K562 (cell line): ENCODE measurements around the gene USP20. TPM values are rescaled to one million over a fixed set of nuclear protein-coding genes. Genes with fewer than 3 reads are reported as not detected.

Source experiments
- ARID1B ChIP-seq: fragments of 450-650 bp; IDR thresholded peaks from 2 replicates; pipeline ENCODE4 v1.6.1; 2016; ENCODE audit warnings: antibody characterized with exemption, mild to moderate bottlenecking, inconsistent platforms
- ATF4 ChIP-seq: fragments of 450-650 bp; formaldehyde crosslinking; IDR thresholded peaks from 2 replicates; pipeline ENCODE4 v1.4.0; 2022; ENCODE audit warnings: mild to moderate bottlenecking, moderate library complexity
- CAMTA2 ChIP-seq: fragments of 250-450 bp; sonication (Bioruptor Pico); conservative IDR thresholded peaks from 2 replicates; pipeline ENCODE4 v1.5.1; 2022
- CBX8 ChIP-seq: fragments of 200-600 bp; sonication (generic); IDR thresholded peaks from 2 replicates; pipeline ENCODE4 v1.6.1; 2012; ENCODE audit warnings: borderline replicate concordance, mixed run types, low read depth, mild to moderate bottlenecking, moderate library complexity, mixed read lengths, low read length, control low read depth, inconsistent platforms; ENCODE audit not compliant: poor library complexity, severe bottlenecking; ENCODE audit errors: extremely low read depth
- DEAF1 ChIP-seq: fragments of 450-650 bp; formaldehyde crosslinking; IDR thresholded peaks from 2 replicates; pipeline ENCODE4 v1.4.0; 2020; ENCODE audit warnings: mild to moderate bottlenecking, moderate library complexity
- KLF13 ChIP-seq: fragments of 450-650 bp; IDR thresholded peaks from 2 replicates; pipeline ENCODE4 v1.6.1; 2016; ENCODE audit warnings: missing genetic modification characterization, low read depth, mild to moderate bottlenecking, missing compliant biosample characterization, moderate library complexity, borderline replicate concordance
- PTTG1 ChIP-seq: fragments of 450-650 bp; IDR thresholded peaks from 2 replicates; pipeline ENCODE4 v1.6.1; 2016; ENCODE audit warnings: low read depth, mild to moderate bottlenecking, missing genetic modification characterization, missing compliant biosample characterization
- TBP ChIP-seq: optimal IDR thresholded peaks from 2 replicates; pipeline ENCODE3; 2011; ENCODE audit warnings: low read depth, low read length, improper control_type of control experiment
- ZNF431 ChIP-seq: sonication (generic); formaldehyde crosslinking; IDR thresholded peaks from 2 replicates; pipeline ENCODE4 v1.8.0; 2022; ENCODE audit warnings: mild to moderate bottlenecking, missing genetic modification reagents
- polyA plus RNA-seq, 8 experiments: library from polyadenylated mRNA; depleted of rRNA in 4 of 8; stranded (reverse) in 5 of 8; unstranded in 3 of 8; fragments of >200 nt; fragmentation: Nextera tagmentation in 2 of 8; fragmentation: Illumina TruSeq in 1 of 8; extraction: Ambion mirVana in 2 of 8; extraction: Trizol in 1 of 8; gene quantifications; 2 replicates each; pipeline versions ENCODE4 v1.2.1 to v1.2.3, GENCODE V29; 2011 to 2014; ENCODE audit warnings: inconsistent platforms in 1 of 8, missing spikeins in 1 of 8
- total RNA-seq, 7 experiments: library from RNA; depleted of rRNA in 6 of 7; stranded (reverse); fragments of >200 nt in 6 of 7; fragmentation: Illumina TruSeq in 2 of 7; extraction: Trizol in 2 of 7; gene quantifications; 2 replicates each; pipeline versions ENCODE4 v1.2.1 to v1.2.3, GENCODE V29; 2011 to 2021; ENCODE audit warnings: low replicate concordance in 1 of 7
- TF ChIP-seq, protein P1 (sequence below), 2 experiments: fragments of 450-650 bp in 1 of 2; sonication (generic) in 1 of 2; formaldehyde crosslinking in 1 of 2; IDR thresholded peaks; 2 replicates each; pipeline versions ENCODE4 v1.7.1 to v1.9.0; 2016 to 2022; ENCODE audit warnings: inconsistent platforms in 1 of 2, mild to moderate bottlenecking in 1 of 2, missing genetic modification reagents in 1 of 2
- TF ChIP-seq, protein P2 (sequence below): sonication (generic); formaldehyde crosslinking; IDR thresholded peaks from 2 replicates; pipeline ENCODE4 v1.9.0; 2022; ENCODE audit warnings: mild to moderate bottlenecking, missing genetic modification reagents

Gene USP20
- total and polyA plus RNA-seq, 9 of the 15 experiments (the other 6 are each of a cell fraction or from before 2014, with no cell fraction given), result 1.9 to 136 (median 49.1) TPM

DNA sequence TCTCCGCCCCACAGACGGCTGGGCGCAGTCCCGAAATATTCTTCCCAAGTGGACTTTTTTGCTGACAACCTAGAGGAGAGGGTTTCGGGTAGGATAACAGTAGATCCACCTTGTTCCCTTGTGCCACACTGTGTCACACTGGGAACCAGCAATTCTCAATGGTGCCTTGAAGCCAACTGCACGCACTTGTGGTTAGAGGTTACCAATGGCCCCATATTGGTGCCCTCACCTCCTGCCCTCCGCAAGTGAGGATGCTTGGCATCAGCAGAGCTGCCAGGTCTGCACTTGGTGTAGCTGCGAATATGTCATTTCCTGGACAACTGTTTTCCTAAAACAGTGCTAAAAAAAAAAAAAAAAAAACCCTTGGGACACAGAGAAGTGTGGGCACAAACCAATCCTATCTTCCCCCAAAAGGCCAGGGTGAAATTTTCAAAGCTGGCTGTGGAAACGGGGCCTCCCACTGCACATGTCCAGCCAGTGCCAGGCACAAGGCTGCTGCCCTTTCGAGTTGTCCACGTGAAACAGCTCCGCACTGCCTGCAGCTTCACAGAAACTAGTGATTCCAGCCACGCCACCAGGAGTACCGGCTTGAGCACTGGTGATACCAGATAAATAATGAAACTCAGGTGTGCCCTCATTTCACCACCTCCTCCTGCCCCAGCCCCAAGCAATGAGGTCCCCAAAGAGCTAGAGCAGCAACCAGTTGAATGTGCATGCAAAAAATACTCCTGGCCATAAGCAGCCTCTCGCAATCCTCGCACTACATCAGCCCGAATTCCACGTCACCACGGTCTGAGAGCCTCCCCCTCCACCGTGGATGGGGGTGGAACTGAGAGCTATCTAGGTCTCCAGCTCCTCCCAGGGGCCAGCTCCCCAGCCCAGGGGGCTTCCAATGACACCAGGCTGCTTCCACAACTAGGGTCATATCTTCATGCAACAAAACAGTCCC lies 51.2 kb downstream of the USP20 start (continued):
- TF ChIP-seq, protein P1, sequence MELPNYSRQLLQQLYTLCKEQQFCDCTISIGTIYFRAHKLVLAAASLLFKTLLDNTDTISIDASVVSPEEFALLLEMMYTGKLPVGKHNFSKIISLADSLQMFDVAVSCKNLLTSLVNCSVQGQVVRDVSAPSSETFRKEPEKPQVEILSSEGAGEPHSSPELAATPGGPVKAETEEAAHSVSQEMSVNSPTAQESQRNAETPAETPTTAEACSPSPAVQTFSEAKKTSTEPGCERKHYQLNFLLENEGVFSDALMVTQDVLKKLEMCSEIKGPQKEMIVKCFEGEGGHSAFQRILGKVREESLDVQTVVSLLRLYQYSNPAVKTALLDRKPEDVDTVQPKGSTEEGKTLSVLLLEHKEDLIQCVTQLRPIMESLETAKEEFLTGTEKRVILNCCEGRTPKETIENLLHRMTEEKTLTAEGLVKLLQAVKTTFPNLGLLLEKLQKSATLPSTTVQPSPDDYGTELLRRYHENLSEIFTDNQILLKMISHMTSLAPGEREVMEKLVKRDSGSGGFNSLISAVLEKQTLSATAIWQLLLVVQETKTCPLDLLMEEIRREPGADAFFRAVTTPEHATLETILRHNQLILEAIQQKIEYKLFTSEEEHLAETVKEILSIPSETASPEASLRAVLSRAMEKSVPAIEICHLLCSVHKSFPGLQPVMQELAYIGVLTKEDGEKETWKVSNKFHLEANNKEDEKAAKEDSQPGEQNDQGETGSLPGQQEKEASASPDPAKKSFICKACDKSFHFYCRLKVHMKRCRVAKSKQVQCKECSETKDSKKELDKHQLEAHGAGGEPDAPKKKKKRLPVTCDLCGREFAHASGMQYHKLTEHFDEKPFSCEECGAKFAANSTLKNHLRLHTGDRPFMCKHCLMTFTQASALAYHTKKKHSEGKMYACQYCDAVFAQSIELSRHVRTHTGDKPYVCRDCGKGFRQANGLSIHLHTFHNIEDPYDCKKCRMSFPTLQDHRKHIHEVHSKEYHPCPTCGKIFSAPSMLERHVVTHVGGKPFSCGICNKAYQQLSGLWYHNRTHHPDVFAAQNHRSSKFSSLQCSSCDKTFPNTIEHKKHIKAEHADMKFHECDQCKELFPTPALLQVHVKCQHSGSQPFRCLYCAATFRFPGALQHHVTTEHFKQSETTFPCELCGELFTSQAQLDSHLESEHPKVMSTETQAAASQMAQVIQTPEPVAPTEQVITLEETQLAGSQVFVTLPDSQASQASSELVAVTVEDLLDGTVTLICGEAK (IDR thresholded peaks at IDR 0.05), result no peak
- TF ChIP-seq, protein P1 (CRISPR knock-in tag; IDR thresholded peaks at IDR 0.05), result no peak
- TF ChIP-seq PTTG1 (tag), result no peak
- no peak for TF ChIP-seq KLF13 (tag)
- peak; percentile 51 for TF ChIP-seq TBP
- TF ChIP-seq ATF4, result no peak
- no peak for TF ChIP-seq CBX8
- TF ChIP-seq DEAF1 (CRISPR knock-in tag), result no peak
- TF ChIP-seq CAMTA2 (CRISPR knock-in tag), result no peak
- TF ChIP-seq, protein P2, sequence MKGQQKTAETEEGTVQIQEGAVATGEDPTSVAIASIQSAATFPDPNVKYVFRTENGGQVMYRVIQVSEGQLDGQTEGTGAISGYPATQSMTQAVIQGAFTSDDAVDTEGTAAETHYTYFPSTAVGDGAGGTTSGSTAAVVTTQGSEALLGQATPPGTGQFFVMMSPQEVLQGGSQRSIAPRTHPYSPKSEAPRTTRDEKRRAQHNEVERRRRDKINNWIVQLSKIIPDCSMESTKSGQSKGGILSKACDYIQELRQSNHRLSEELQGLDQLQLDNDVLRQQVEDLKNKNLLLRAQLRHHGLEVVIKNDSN, result no peak
- no peak for TF ChIP-seq ARID1B
- TF ChIP-seq ZNF431 (CRISPR knock-in tag), result no peak
